Coronary artery (tissue), 2 donors: ENCODE results near the gene SUSD3.

Experiments
- DNase-seq: peaks from one replicate; pipeline ENCODE4 v3.0.0-alpha.2; 2017; ENCODE audit warnings: low spot score
- H3K27ac ChIP-seq, 2 donors: fragments of 200-600 bp; sonication (generic); one replicate each; pipeline ENCODE4 v1.5.1; 2016 to 2019
- H3K4me3 ChIP-seq: fragments of 200-600 bp; sonication (generic); 2 replicates; pipeline ENCODE4 v1.5.1; 2016; ENCODE audit warnings: mild to moderate bottlenecking, moderate library complexity
- TF ChIP-seq, protein P1 (sequence below): fragments of 200-600 bp; sonication (generic); IDR thresholded peaks from one replicate; pipeline ENCODE4 v1.5.1; 2019; ENCODE audit warnings: antibody characterized with exemption

The SUSD3 gene

GRCh38 chr9:93066978-93067603, 8.6 kb downstream of the SUSD3 start:
- DNase-seq: no peak
- TF ChIP-seq, protein P1, sequence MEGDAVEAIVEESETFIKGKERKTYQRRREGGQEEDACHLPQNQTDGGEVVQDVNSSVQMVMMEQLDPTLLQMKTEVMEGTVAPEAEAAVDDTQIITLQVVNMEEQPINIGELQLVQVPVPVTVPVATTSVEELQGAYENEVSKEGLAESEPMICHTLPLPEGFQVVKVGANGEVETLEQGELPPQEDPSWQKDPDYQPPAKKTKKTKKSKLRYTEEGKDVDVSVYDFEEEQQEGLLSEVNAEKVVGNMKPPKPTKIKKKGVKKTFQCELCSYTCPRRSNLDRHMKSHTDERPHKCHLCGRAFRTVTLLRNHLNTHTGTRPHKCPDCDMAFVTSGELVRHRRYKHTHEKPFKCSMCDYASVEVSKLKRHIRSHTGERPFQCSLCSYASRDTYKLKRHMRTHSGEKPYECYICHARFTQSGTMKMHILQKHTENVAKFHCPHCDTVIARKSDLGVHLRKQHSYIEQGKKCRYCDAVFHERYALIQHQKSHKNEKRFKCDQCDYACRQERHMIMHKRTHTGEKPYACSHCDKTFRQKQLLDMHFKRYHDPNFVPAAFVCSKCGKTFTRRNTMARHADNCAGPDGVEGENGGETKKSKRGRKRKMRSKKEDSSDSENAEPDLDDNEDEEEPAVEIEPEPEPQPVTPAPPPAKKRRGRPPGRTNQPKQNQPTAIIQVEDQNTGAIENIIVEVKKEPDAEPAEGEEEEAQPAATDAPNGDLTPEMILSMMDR: no peak
- no peak overlapping the region for H3K27ac ChIP-seq
- no peak overlapping the region for H3K4me3 ChIP-seq

- Histone ChIP-seq H3K4me3 (no peak overlapping the region), H3K27ac (no peak overlapping the region)
- DNase-seq: no peak
- TF ChIP-seq, protein P1: no peak
Observed at GRCh38 chr9:93068956-93069355, 10.5 kb downstream of the SUSD3 start.

GRCh38 chr9:93071464-93071863, 13.0 kb downstream of the SUSD3 start:
- H3K4me3 ChIP-seq: no peak overlapping the region
- TF ChIP-seq, protein P1: no peak
- peak overlapping the region in 1 of 2 donors; percentile 36 for H3K27ac ChIP-seq
- no peak for DNase-seq

DNA sequence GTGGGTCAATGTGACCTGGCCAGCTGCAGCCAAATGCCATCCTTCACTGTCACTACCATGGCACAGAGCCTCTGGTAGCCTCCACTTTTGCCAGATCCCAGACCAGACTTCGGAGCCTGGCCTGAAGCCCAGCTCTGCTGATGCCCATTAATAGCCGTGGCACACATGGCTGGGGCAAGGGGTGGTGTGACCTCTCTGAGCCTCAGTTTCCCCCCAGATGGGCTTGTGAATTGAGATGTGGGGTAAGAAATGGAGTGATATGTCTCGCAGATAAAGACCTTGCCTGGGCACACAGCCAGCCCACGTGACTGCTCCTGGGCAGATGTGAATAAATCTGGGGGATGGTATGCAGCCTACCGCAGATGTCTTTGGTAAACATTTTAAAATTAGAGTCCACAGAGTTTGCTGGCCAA, 13.9 kb downstream of the SUSD3 start:
- TF ChIP-seq, protein P1: no peak
- DNase-seq: no peak
- Histone ChIP-seq H3K27ac (peak overlapping the region; percentile 36 to 61), H3K4me3 (no peak overlapping the region)

DNA sequence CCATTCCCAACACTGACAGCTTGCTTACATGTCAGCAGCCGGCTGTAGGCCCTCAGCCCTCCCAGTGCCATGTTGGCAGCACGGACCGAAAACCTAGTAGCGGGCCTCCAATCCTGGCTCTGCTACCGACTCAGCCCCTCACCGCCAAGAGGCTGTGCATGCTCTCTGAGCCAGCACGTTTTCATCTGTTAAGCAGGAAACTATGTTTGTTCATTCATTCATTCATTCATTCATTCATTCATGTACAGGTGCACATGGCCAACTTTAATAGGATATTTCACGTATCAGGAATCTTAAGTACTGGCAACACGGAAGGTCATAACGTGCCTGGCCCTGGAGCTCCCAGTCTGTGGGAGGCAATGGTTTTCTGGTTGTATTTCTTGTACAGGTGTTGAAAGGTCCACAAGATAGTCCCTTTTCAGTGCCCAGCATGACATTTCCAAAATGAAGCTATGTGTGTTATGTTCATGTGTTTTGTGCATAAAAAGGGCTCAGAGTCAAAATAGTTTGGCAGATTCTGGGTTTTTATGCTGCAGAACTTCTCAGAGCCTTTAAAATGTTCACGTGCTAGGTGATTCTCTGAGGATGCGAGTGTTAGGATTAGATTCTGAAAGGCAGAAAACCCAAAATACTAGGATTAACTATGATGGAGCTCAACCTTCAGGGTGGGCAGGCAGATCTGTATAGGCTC, 17.7 kb downstream of the SUSD3 start:
- no peak for DNase-seq
- Histone ChIP-seq H3K4me3 (no peak overlapping the region), H3K27ac (no peak overlapping the region)
- TF ChIP-seq, protein P1: no peak

DNA sequence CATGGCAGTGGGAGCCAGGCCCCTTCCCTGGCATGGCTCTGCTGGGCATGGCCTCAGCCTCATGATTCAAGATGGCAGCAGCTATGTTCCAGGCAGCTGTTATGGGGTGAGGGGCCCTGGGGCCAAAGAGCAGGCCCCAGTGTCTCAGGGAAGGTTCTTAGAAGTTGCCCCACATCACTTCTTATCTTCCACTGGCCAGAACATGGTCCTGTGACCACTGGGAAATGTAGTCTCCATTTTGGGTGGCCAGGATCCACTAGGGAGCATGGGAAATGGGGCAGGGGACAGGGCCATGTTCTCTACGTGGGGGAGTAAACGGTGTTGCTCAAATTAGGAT, 18.3 kb downstream of the SUSD3 start:
- DNase-seq: no peak
- Histone ChIP-seq H3K4me3 (no peak overlapping the region), H3K27ac (no peak overlapping the region)
- TF ChIP-seq, protein P1: no peak

GRCh38 chr9:93077367-93077766, 18.9 kb downstream of the SUSD3 start:
- no peak for DNase-seq
- H3K27ac ChIP-seq: no peak overlapping the region
- no peak overlapping the region for H3K4me3 ChIP-seq
- TF ChIP-seq, protein P1: no peak
